H9 (cell line): ENCODE data around the gene PRSS56. TPM values are rescaled to one million over a fixed set of nuclear protein-coding genes. Genes with fewer than 3 reads are reported as not detected.

Experiments
- DNase-seq: peaks from one replicate; pipeline ENCODE4 v3.0.0-alpha.2; 2017
- H2AFZ ChIP-seq: one replicate; pipeline ENCODE4 v1.6.1; 2013; ENCODE audit warnings: mild to moderate bottlenecking, low read length, control low read depth, moderate library complexity
- H2AK5ac ChIP-seq: 2 replicates; pipeline ENCODE4 v1.6.1; 2013; ENCODE audit warnings: low read length, control low read depth, mixed read lengths; ENCODE audit not compliant: insufficient read length
- H2BK120ac ChIP-seq: one replicate; pipeline ENCODE4 v1.6.1; 2013; ENCODE audit warnings: low read depth, mild to moderate bottlenecking, low read length, control low read depth, inconsistent platforms; ENCODE audit not compliant: poor library complexity, severe bottlenecking
- H2BK12ac ChIP-seq: 2 replicates; pipeline ENCODE4 v1.6.1; 2013; ENCODE audit warnings: low read length, control low read depth, mixed read lengths, low read depth; ENCODE audit not compliant: insufficient read length
- H2BK15ac ChIP-seq: 2 replicates; pipeline ENCODE4 v1.6.1; 2013; ENCODE audit warnings: low read depth, low read length, control low read depth
- H2BK20ac ChIP-seq: one replicate; pipeline ENCODE4 v1.6.1; 2013; ENCODE audit warnings: low read depth, mild to moderate bottlenecking, low read length, control low read depth, inconsistent platforms; ENCODE audit not compliant: poor library complexity, severe bottlenecking
- H2BK5ac ChIP-seq: 2 replicates; pipeline ENCODE4 v1.6.1; 2013; ENCODE audit warnings: low read length, control low read depth, mixed read lengths; ENCODE audit not compliant: insufficient read length
- H3K14ac ChIP-seq: 2 replicates; pipeline ENCODE4 v1.6.1; 2013; ENCODE audit warnings: low read length, control low read depth; ENCODE audit not compliant: insufficient read depth
- H3K18ac ChIP-seq: 2 replicates; pipeline ENCODE4 v1.6.1; 2013; ENCODE audit warnings: low read depth, mild to moderate bottlenecking, mixed read lengths, low read length, control low read depth; ENCODE audit not compliant: insufficient read length
- H3K23ac ChIP-seq: 2 replicates; pipeline ENCODE4 v1.6.1; 2013; ENCODE audit warnings: low read length, control low read depth, mixed read lengths, low read depth; ENCODE audit not compliant: insufficient read length
- H3K23me2 ChIP-seq: 2 replicates; pipeline ENCODE4 v1.6.1; 2013; ENCODE audit warnings: low read depth, mild to moderate bottlenecking, mixed read lengths, low read length, control low read depth; ENCODE audit not compliant: insufficient read length, poor library complexity, severe bottlenecking
- H3K27ac ChIP-seq: 2 replicates; pipeline ENCODE4 v1.5.1; 2013; ENCODE audit warnings: low read length, control low read depth, mixed read lengths, low read depth; ENCODE audit not compliant: insufficient read length
- H3K27me3 ChIP-seq: 2 replicates; pipeline ENCODE4 v1.6.1; 2013; ENCODE audit warnings: low read length, control low read depth, inconsistent platforms; ENCODE audit not compliant: insufficient read depth
- H3K4ac ChIP-seq: 2 replicates; pipeline ENCODE4 v1.6.1; 2013; ENCODE audit warnings: low read depth, mild to moderate bottlenecking, control low read depth, inconsistent platforms, low read length, moderate library complexity
- H3K4me1 ChIP-seq: 2 replicates; pipeline ENCODE4 v1.6.1; 2013; ENCODE audit warnings: low read length, control low read depth, inconsistent platforms; ENCODE audit not compliant: insufficient read depth
- H3K4me2 ChIP-seq: 2 replicates; pipeline ENCODE4 v1.6.1; 2013; ENCODE audit warnings: low read length, control low read depth, mixed read lengths; ENCODE audit not compliant: insufficient read length, insufficient read depth
- H3K56ac ChIP-seq: 2 replicates; pipeline ENCODE4 v1.6.1; 2013; ENCODE audit warnings: low read depth, mild to moderate bottlenecking, mixed read lengths, low read length, control low read depth; ENCODE audit not compliant: insufficient read length
- H3K79me1 ChIP-seq: 2 replicates; pipeline ENCODE4 v1.6.1; 2013; ENCODE audit warnings: low read depth, mild to moderate bottlenecking, moderate library complexity, low read length, control low read depth, inconsistent platforms; ENCODE audit not compliant: insufficient read depth, poor library complexity, severe bottlenecking
- H3K79me2 ChIP-seq: 2 replicates; pipeline ENCODE4 v1.6.1; 2013; ENCODE audit warnings: low read length, control low read depth, inconsistent platforms; ENCODE audit not compliant: insufficient read depth
- H3K9ac ChIP-seq: 2 replicates; pipeline ENCODE4 v1.6.1; 2013; ENCODE audit warnings: low read length, control low read depth, mixed read lengths; ENCODE audit not compliant: insufficient read length; ENCODE audit errors: extremely low read depth
- H3K9me3 ChIP-seq: one replicate; pipeline ENCODE4 v1.6.1; 2013; ENCODE audit warnings: low read depth, low read length, inconsistent platforms; ENCODE audit not compliant: control insufficient read depth
- H3T11ph ChIP-seq: one replicate; pipeline ENCODE4 v1.6.1; 2013; ENCODE audit warnings: mild to moderate bottlenecking, low read length, control low read depth, inconsistent platforms
- H4K20me1 ChIP-seq: one replicate; pipeline ENCODE4 v1.6.1; 2013; ENCODE audit not compliant: control insufficient read depth, insufficient read length, insufficient read depth
- H4K5ac ChIP-seq: 2 replicates; pipeline ENCODE4 v1.6.1; 2013; ENCODE audit warnings: low read depth, mild to moderate bottlenecking, mixed read lengths, low read length, control low read depth; ENCODE audit not compliant: insufficient read length
- H4K8ac ChIP-seq: replicated peaks from 2 replicates; pipeline ENCODE4 v1.6.1; 2013; ENCODE audit warnings: low read length, control low read depth, mixed read lengths, low read depth; ENCODE audit not compliant: insufficient read length
- H4K91ac ChIP-seq: 2 replicates; pipeline ENCODE4 v1.6.1; 2013; ENCODE audit warnings: low read depth, mild to moderate bottlenecking, moderate library complexity, mixed read lengths, low read length, control low read depth; ENCODE audit not compliant: insufficient read length
- H3K27ac Mint-ChIP-seq, 3 experiments: 2 replicates in 2 of 3; 3 replicates in 1 of 3; pipeline ENCODE4 v1.8.0; 2020 to 2021; ENCODE audit warnings: mixed read lengths in 3 of 3, mild to moderate bottlenecking in 1 of 3, moderate library complexity in 1 of 3
- H3K27me3 Mint-ChIP-seq: 2 replicates; pipeline ENCODE4 v1.8.0; 2021; ENCODE audit warnings: low read depth, mild to moderate bottlenecking, moderate library complexity, mixed read lengths
- H3K36me3 Mint-ChIP-seq, 3 experiments: 2 replicates in 2 of 3; 3 replicates in 1 of 3; pipeline ENCODE4 v1.8.0; 2020 to 2021; ENCODE audit warnings: low read depth in 3 of 3, mixed read lengths in 3 of 3; ENCODE audit not compliant: insufficient read depth in 1 of 3
- H3K4me1 Mint-ChIP-seq, 2 experiments: 2 replicates each; pipeline ENCODE4 v1.8.0; 2020; ENCODE audit warnings: mixed read lengths in 2 of 2
- H3K4me3 Mint-ChIP-seq, 2 experiments: 2 replicates in 1 of 2; 3 replicates in 1 of 2; pipeline ENCODE4 v1.8.0; 2020 to 2021; ENCODE audit warnings: mild to moderate bottlenecking in 2 of 2, mixed read lengths in 2 of 2, moderate library complexity in 1 of 2
- H3K9me3 Mint-ChIP-seq, 2 experiments: 2 replicates in 1 of 2; 3 replicates in 1 of 2; pipeline ENCODE4 v1.8.0; 2020; ENCODE audit warnings: mild to moderate bottlenecking in 2 of 2, mixed read lengths in 2 of 2, moderate library complexity in 1 of 2
- WGBS: extraction: QIAGEN DNeasy Blood & Tissue Kit; methylation state at CpG from one replicate; pipeline ENCODE4 v1.1.7; 2013; ENCODE audit warnings: missing lambda C conversion rate, low lambda C conversion rate, mixed read lengths; ENCODE audit not compliant: insufficient read length; ENCODE audit errors: extremely low coverage; 5-methylcytosine and 5-hydroxymethylcytosine counted together
- total RNA-seq: library from RNA; stranded (reverse); gene quantifications from 2 replicates; pipeline ENCODE4 v1.2.1, GENCODE V29; 2021
- TF ChIP-seq, protein P1 (sequence below): fragments of 200-600 bp; sonication (generic); conservative IDR thresholded peaks from 3 replicates; pipeline ENCODE4 v1.8.0; 2021; ENCODE audit warnings: antibody characterized with exemption, mild to moderate bottlenecking

The PRSS56 gene
- total RNA-seq, 1 experiment from 2014 or later: not detected

DNA sequence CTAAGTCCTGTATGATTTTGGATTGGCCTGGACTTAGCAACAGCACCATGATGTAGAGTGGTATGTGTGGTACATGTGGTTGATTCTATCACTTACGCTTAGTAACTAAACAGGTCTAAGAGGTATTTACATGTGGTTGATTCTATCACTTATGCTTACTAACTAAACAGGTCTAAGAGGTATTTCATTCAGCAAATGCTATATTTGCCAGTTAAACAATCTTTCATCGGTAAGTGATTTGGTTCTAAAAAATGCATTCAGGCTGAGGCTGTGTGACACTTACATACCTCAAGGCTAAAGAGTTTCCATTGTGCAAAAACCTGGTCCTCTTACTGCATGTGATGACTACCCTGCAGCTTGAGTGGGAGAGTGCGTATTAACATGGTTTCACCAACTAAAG lies 43.4 kb downstream of the PRSS56 start:
- Histone ChIP-seq H2BK12ac (no peak overlapping the region), H3K79me2 (no peaks in the 10 kb centered on the region), H3K23me2 (no peaks in the 10 kb centered on the region), H3T11ph (no peak overlapping the region), H3K27me3 (no peaks in the 10 kb centered on the region), H3K9me3 (no peaks in the 10 kb centered on the region), H3K4me2 (no peak overlapping the region), H2BK15ac (no peak overlapping the region), H2BK5ac (no peak overlapping the region), H2AFZ (no peak overlapping the region), H4K5ac (no peak overlapping the region), H3K9ac (no peak overlapping the region), H2BK20ac (no peak overlapping the region), H3K56ac (no peak overlapping the region), H2BK120ac (no peak overlapping the region), H3K4me1 (no peaks in the 10 kb centered on the region), H3K23ac (no peak overlapping the region), H3K18ac (no peak overlapping the region), H4K20me1 (no peaks in the 10 kb centered on the region), H3K4ac (no peak overlapping the region), H3K14ac (no peak overlapping the region), H3K79me1 (no peaks in the 10 kb centered on the region), H3K27ac (no peak overlapping the region), H4K8ac (no peak overlapping the region), H4K91ac (no peak overlapping the region), H2AK5ac (no peak overlapping the region)
- peaks cover 42 to 76% (median 76%) of the 10 kb centered on the region in 3 experiments; a peak in 6 of 7 replicates for H3K36me3 Mint-ChIP-seq
- H3K9me3 Mint-ChIP-seq: no peaks in the 10 kb centered on the region
- TF ChIP-seq, protein P1, sequence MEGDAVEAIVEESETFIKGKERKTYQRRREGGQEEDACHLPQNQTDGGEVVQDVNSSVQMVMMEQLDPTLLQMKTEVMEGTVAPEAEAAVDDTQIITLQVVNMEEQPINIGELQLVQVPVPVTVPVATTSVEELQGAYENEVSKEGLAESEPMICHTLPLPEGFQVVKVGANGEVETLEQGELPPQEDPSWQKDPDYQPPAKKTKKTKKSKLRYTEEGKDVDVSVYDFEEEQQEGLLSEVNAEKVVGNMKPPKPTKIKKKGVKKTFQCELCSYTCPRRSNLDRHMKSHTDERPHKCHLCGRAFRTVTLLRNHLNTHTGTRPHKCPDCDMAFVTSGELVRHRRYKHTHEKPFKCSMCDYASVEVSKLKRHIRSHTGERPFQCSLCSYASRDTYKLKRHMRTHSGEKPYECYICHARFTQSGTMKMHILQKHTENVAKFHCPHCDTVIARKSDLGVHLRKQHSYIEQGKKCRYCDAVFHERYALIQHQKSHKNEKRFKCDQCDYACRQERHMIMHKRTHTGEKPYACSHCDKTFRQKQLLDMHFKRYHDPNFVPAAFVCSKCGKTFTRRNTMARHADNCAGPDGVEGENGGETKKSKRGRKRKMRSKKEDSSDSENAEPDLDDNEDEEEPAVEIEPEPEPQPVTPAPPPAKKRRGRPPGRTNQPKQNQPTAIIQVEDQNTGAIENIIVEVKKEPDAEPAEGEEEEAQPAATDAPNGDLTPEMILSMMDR: no peak
- H3K4me3 Mint-ChIP-seq: no peak overlapping the region
- H3K4me1 Mint-ChIP-seq: peaks cover 1 to 4% of the 10 kb centered on the region in 2 experiments; a peak in 3 of 4 replicates
- H3K27me3 Mint-ChIP-seq: no peaks in the 10 kb centered on the region
- DNase-seq: no peak
- no peak overlapping the region for H3K27ac Mint-ChIP-seq
- no CpG with 5 or more reads among the region's 3 CpGs for WGBS
